ENCODE results near the gene MYMX. TPM values are rescaled to one million over a fixed set of nuclear protein-coding genes. Genes with fewer than 3 reads are reported as not detected.

Gene MYMX
- total and polyA plus RNA-seq, 2 of the 13 experiments (the other 11 are each of a cell fraction or from before 2014, with no cell fraction given), result not detected

DNA sequence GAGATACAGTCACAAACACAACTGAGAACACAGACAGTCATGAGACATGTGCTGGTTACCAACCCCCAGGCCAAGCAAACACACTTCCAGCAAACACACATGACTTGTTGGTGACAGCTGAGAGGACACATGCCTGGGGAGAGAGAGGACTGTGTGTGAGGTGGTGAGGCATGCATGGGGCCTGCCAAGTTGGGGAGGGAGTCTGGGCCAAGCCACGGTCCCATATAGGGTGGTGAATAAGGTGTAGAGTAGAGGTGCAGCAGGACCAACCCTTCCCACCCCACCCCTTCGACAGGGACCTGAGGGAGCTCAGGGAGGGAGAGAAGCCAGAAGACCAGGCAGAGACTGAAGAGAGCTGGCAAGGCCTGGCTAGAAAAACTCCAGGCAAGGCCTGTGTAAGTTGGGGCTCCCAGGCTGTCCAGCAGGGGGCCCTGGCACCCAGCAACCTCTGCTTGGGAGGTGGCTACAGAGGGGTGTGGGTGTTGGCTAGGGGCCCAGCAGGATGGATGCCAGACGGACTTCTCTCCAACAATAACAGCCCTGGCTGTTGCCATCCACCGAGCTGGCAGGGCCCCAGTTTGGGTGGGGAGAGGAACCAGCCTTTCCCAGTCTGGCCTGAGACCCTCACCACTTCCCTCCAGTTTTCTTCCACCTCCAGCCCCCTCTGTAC is 4.7 kb downstream of the MYMX start (continued):
- TF ChIP-seq, protein P1, sequence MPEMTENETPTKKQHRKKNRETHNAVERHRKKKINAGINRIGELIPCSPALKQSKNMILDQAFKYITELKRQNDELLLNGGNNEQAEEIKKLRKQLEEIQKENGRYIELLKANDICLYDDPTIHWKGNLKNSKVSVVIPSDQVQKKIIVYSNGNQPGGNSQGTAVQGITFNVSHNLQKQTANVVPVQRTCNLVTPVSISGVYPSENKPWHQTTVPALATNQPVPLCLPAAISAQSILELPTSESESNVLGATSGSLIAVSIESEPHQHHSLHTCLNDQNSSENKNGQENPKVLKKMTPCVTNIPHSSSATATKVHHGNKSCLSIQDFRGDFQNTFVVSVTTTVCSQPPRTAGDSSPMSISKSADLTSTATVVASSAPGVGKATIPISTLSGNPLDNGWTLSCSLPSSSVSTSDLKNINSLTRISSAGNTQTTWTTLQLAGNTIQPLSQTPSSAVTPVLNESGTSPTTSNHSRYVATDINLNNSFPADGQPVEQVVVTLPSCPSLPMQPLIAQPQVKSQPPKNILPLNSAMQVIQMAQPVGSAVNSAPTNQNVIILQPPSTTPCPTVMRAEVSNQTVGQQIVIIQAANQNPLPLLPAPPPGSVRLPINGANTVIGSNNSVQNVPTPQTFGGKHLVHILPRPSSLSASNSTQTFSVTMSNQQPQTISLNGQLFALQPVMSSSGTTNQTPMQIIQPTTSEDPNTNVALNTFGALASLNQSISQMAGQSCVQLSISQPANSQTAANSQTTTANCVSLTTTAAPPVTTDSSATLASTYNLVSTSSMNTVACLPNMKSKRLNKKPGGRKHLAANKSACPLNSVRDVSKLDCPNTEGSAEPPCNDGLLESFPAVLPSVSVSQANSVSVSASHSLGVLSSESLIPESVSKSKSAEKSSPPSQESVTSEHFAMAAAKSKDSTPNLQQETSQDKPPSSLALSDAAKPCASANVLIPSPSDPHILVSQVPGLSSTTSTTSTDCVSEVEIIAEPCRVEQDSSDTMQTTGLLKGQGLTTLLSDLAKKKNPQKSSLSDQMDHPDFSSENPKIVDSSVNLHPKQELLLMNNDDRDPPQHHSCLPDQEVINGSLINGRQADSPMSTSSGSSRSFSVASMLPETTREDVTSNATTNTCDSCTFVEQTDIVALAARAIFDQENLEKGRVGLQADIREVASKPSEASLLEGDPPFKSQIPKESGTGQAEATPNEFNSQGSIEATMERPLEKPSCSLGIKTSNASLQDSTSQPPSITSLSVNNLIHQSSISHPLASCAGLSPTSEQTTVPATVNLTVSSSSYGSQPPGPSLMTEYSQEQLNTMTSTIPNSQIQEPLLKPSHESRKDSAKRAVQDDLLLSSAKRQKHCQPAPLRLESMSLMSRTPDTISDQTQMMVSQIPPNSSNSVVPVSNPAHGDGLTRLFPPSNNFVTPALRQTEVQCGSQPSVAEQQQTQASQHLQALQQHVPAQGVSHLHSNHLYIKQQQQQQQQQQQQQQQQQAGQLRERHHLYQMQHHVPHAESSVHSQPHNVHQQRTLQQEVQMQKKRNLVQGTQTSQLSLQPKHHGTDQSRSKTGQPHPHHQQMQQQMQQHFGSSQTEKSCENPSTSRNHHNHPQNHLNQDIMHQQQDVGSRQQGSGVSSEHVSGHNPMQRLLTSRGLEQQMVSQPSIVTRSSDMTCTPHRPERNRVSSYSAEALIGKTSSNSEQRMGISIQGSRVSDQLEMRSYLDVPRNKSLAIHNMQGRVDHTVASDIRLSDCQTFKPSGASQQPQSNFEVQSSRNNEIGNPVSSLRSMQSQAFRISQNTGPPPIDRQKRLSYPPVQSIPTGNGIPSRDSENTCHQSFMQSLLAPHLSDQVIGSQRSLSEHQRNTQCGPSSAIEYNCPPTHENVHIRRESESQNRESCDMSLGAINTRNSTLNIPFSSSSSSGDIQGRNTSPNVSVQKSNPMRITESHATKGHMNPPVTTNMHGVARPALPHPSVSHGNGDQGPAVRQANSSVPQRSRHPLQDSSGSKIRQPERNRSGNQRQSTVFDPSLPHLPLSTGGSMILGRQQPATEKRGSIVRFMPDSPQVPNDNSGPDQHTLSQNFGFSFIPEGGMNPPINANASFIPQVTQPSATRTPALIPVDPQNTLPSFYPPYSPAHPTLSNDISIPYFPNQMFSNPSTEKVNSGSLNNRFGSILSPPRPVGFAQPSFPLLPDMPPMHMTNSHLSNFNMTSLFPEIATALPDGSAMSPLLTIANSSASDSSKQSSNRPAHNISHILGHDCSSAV (CRISPR knock-in tag; IDR thresholded peaks at IDR 0.05; ENCODE audit: borderline replicate concordance), result no peak
- TF ChIP-seq KDM4B (CRISPR knock-in tag; IDR thresholded peaks at IDR 0.05) (no peak), ATF1 (CRISPR knock-in tag; IDR thresholded peaks at IDR 0.05) (no peak), SP4 (CRISPR knock-in tag; IDR thresholded peaks at IDR 0.05) (no peak), ZNF343 (CRISPR knock-in tag; IDR thresholded peaks at IDR 0.05) (no peak), POLR2AphosphoS5 (IDR thresholded peaks at IDR 0.05; ENCODE audit: low read depth, low read length) (no peak), SUZ12 (IDR thresholded peaks at IDR 0.05; ENCODE audit: low read depth, low read length) (no peak), ZMAT3 (CRISPR knock-in tag; conservative IDR thresholded peaks at IDR 0.05) (no peak), ZFAT (CRISPR knock-in tag; conservative IDR thresholded peaks at IDR 0.05) (no peak), HNRNPLL (IDR thresholded peaks at IDR 0.05; ENCODE audit: low read depth, low read length, poor library complexity, severe bottlenecking) (no peak), SMAD9 (CRISPR knock-in tag; IDR thresholded peaks at IDR 0.05) (no peak), RORA (CRISPR knock-in tag; IDR thresholded peaks at IDR 0.05) (no peak)
- TF ChIP-seq, protein P2, sequence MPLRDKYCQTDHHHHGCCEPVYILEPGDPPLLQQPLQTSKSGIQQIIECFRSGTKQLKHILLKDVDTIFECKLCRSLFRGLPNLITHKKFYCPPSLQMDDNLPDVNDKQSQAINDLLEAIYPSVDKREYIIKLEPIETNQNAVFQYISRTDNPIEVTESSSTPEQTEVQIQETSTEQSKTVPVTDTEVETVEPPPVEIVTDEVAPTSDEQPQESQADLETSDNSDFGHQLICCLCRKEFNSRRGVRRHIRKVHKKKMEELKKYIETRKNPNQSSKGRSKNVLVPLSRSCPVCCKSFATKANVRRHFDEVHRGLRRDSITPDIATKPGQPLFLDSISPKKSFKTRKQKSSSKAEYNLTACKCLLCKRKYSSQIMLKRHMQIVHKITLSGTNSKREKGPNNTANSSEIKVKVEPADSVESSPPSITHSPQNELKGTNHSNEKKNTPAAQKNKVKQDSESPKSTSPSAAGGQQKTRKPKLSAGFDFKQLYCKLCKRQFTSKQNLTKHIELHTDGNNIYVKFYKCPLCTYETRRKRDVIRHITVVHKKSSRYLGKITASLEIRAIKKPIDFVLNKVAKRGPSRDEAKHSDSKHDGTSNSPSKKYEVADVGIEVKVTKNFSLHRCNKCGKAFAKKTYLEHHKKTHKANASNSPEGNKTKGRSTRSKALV (CRISPR knock-in tag; IDR thresholded peaks at IDR 0.05), result 0 out of 2 replicates have a peak, but pooled peaks have one; percentile 39
- TF ChIP-seq, protein P3, sequence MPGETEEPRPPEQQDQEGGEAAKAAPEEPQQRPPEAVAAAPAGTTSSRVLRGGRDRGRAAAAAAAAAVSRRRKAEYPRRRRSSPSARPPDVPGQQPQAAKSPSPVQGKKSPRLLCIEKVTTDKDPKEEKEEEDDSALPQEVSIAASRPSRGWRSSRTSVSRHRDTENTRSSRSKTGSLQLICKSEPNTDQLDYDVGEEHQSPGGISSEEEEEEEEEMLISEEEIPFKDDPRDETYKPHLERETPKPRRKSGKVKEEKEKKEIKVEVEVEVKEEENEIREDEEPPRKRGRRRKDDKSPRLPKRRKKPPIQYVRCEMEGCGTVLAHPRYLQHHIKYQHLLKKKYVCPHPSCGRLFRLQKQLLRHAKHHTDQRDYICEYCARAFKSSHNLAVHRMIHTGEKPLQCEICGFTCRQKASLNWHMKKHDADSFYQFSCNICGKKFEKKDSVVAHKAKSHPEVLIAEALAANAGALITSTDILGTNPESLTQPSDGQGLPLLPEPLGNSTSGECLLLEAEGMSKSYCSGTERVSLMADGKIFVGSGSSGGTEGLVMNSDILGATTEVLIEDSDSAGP (CRISPR knock-in tag; IDR thresholded peaks at IDR 0.05; ENCODE audit: borderline replicate concordance), result peak; percentile 75; the same call in 1 of the 2 replicates
- TF ChIP-seq, protein P4, sequence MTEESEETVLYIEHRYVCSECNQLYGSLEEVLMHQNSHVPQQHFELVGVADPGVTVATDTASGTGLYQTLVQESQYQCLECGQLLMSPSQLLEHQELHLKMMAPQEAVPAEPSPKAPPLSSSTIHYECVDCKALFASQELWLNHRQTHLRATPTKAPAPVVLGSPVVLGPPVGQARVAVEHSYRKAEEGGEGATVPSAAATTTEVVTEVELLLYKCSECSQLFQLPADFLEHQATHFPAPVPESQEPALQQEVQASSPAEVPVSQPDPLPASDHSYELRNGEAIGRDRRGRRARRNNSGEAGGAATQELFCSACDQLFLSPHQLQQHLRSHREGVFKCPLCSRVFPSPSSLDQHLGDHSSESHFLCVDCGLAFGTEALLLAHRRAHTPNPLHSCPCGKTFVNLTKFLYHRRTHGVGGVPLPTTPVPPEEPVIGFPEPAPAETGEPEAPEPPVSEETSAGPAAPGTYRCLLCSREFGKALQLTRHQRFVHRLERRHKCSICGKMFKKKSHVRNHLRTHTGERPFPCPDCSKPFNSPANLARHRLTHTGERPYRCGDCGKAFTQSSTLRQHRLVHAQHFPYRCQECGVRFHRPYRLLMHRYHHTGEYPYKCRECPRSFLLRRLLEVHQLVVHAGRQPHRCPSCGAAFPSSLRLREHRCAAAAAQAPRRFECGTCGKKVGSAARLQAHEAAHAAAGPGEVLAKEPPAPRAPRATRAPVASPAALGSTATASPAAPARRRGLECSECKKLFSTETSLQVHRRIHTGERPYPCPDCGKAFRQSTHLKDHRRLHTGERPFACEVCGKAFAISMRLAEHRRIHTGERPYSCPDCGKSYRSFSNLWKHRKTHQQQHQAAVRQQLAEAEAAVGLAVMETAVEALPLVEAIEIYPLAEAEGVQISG (CRISPR knock-in tag; IDR thresholded peaks at IDR 0.05), result peak; percentile 73
